GM21825 (cell line): ENCODE data around the gene KRTAP12-4.
"Not testable (repeated sequence)": the region's sequence is repeated elsewhere in the genome, so short reads cannot be mapped to it uniquely, and the experiment has no call there.

Source experiments
- ATAC-seq: cut with Tn5 transposase; IDR thresholded peaks from one replicate; pipeline ENCODE4 v1.9.1; 2021; ENCODE audit warnings: mild to moderate bottlenecking, moderate library complexity; ENCODE audit not compliant: unreplicated experiment

The KRTAP12-4 gene

GRCh38 chr21:44654576-44655175 is at the start of gene KRTAP12-4:
TSS of gene KRTAP12-4 (minus strand) at chr21:44654659. CDS start at chr21:44654614, 45 bp downstream.
- ATAC-seq, result no peak

GRCh38 chr21:44703731-44704635 is 49.5 kb upstream of the KRTAP12-4 start:
- ATAC-seq, result no peak

- no peak for ATAC-seq
Measured at GRCh38 chr21:44702973-44703730, 48.7 kb upstream of the KRTAP12-4 start.

GRCh38 chr21:44702111-44702972 is 47.9 kb upstream of the KRTAP12-4 start:
- no peak for ATAC-seq

GRCh38 chr21:44701541-44701940 is 47.1 kb upstream of the KRTAP12-4 start:
- ATAC-seq, result no peak

- no peak for ATAC-seq
Measured at GRCh38 chr21:44701023-44701400, 46.6 kb upstream of the KRTAP12-4 start.

GRCh38 chr21:44700101-44701022 is 45.9 kb upstream of the KRTAP12-4 start:
- no peak for ATAC-seq

- no peak for ATAC-seq
Measured at GRCh38 chr21:44699502-44700001, 45.1 kb upstream of the KRTAP12-4 start.

- no peak for ATAC-seq
Measured at GRCh38 chr21:44697811-44698734, 43.6 kb upstream of the KRTAP12-4 start.

- ATAC-seq, result not testable (repeated sequence)
Measured at GRCh38 chr21:44697172-44697810, 42.8 kb upstream of the KRTAP12-4 start, which contains the start of gene KRTAP10-12. TSS of gene KRTAP10-12 (plus strand) at chr21:44697172. CDS start at chr21:44697202, 30 bp downstream.

- no peak for ATAC-seq
Measured at GRCh38 chr21:44696572-44696971, 42.1 kb upstream of the KRTAP12-4 start.

- no peak for ATAC-seq
Measured at GRCh38 chr21:44695641-44696040, 41.2 kb upstream of the KRTAP12-4 start.

GRCh38 chr21:44695184-44695583 is 40.7 kb upstream of the KRTAP12-4 start:
- ATAC-seq, result no peak

GRCh38 chr21:44694776-44695175 is 40.3 kb upstream of the KRTAP12-4 start:
- ATAC-seq, result no peak

GRCh38 chr21:44692798-44693512 is 38.5 kb upstream of the KRTAP12-4 start:
- ATAC-seq, result no peak

GRCh38 chr21:44691686-44692085 is 37.2 kb upstream of the KRTAP12-4 start:
- no peak for ATAC-seq

- ATAC-seq, result not testable (repeated sequence)
Measured at GRCh38 chr21:44689740-44690139, 35.3 kb upstream of the KRTAP12-4 start.
